GM12878 (cell line): ENCODE measurements around the gene NME8. TPM values are rescaled to one million over a fixed set of nuclear protein-coding genes. Genes with fewer than 3 reads are reported as not detected.

Experiments
- BCL11A ChIP-seq: IDR thresholded peaks from 2 replicates; pipeline ENCODE4 v1.6.1; 2011; ENCODE audit warnings: low read depth, low read length
- CHD2 ChIP-seq: IDR thresholded peaks from 2 replicates; pipeline ENCODE4 v1.6.1; 2011; ENCODE audit warnings: low read depth, low read length, improper control_type of control experiment, borderline replicate concordance
- IRF4 ChIP-seq: IDR thresholded peaks from 2 replicates; pipeline ENCODE4 v1.6.1; 2011; ENCODE audit warnings: low read depth, low read length
- KLF5 ChIP-seq: fragments of 450-650 bp; IDR thresholded peaks from 2 replicates; pipeline ENCODE4 v1.6.1; 2014; ENCODE audit warnings: mild to moderate bottlenecking; ENCODE audit not compliant: partially characterized antibody
- NBN ChIP-seq: fragments of 450-650 bp; IDR thresholded peaks from 2 replicates; pipeline ENCODE4 v1.6.1; 2016
- NFXL1 ChIP-seq: fragments of 450-650 bp; IDR thresholded peaks from 2 replicates; pipeline ENCODE4 v1.6.1; 2017; ENCODE audit warnings: antibody characterized with exemption, mild to moderate bottlenecking, borderline replicate concordance
- NFYB ChIP-seq: IDR thresholded peaks from 2 replicates; pipeline ENCODE4 v1.6.1; 2011; ENCODE audit warnings: low read depth, mild to moderate bottlenecking, low read length, improper control_type of control experiment, moderate library complexity; ENCODE audit not compliant: insufficient read depth
- RAD51 ChIP-seq: fragments of 450-650 bp; IDR thresholded peaks from 2 replicates; pipeline ENCODE4 v1.6.1; 2016; ENCODE audit warnings: moderate library complexity, mild to moderate bottlenecking, inconsistent platforms
- STAT3 ChIP-seq: IDR thresholded peaks from 2 replicates; pipeline ENCODE4 v1.6.1; 2011; ENCODE audit warnings: low read depth, low read length, improper control_type of control experiment
- polyA plus RNA-seq, 11 experiments: library from polyadenylated mRNA; depleted of rRNA in 4 of 11; unstranded in 6 of 11; stranded (reverse) in 5 of 11; fragments of >200 nt; fragmentation: Nextera tagmentation in 4 of 11; fragmentation: Illumina TruSeq in 1 of 11; extraction: Ambion mirVana in 4 of 11; extraction: Trizol in 1 of 11; gene quantifications; 1 replicate in 1 of 11; 2 replicates in 10 of 11; pipeline versions ENCODE4 v1.2.1 to v1.2.3, GENCODE V29; 2011 to 2016; ENCODE audit warnings: inconsistent platforms in 2 of 11, missing spikeins in 2 of 11, low read depth in 1 of 11
- total RNA-seq, 4 experiments: library from RNA; depleted of rRNA in 3 of 4; stranded (reverse); fragments of >200 nt in 3 of 4; fragmentation: Illumina TruSeq in 1 of 4; extraction: Trizol in 1 of 4; gene quantifications; 2 replicates each; pipeline versions ENCODE4 v1.2.1 to v1.2.3, GENCODE V29; 2013 to 2021
- TF ChIP-seq, protein P1 (sequence below): fragments of 450-650 bp; formaldehyde crosslinking; IDR thresholded peaks from 2 replicates; pipeline ENCODE4 v1.4.0; 2020; ENCODE audit warnings: mild to moderate bottlenecking, moderate library complexity
- TF ChIP-seq, protein P2 (sequence below): fragments of 450-650 bp; IDR thresholded peaks from 2 replicates; pipeline ENCODE4 v1.6.1; 2017; ENCODE audit warnings: mild to moderate bottlenecking, moderate library complexity
- TF ChIP-seq, protein P3 (sequence below): IDR thresholded peaks from 2 replicates; pipeline ENCODE4 v1.6.1; 2012; ENCODE audit warnings: mild to moderate bottlenecking, low read depth, low read length

NME8 gene
- total and polyA plus RNA-seq, 10 of the 15 experiments (the other 5 are each of a cell fraction or from before 2014, with no cell fraction given), result 0.03 to 3.5 (median 0.52) TPM; not detected in 2

DNA sequence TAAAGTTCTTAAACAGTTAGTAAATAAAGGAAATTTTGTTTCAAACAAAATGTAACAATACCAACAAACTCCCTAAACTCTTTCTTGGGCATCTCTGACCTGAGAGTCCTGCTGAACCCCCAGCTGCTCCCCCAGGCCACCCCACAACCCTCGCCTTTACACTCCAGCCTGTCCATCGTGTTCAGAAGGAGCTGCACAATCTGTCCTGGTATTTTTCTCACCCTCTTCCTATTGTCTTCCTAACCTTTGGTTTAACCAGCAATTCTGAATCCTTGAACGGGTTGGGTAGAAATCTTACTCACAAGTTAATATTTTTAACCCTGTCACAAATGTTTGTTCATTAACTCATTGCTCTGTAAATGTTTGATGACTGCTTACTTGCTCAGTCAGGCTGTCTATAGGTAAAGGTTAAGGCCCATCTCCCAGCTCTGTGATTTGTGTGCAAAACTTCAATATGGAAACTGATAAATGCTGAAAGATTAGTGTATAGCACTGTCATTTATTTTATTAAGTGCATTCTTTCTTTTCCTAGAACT is 51.4 kb downstream of the NME8 start (continued):
- TF ChIP-seq, protein P1, sequence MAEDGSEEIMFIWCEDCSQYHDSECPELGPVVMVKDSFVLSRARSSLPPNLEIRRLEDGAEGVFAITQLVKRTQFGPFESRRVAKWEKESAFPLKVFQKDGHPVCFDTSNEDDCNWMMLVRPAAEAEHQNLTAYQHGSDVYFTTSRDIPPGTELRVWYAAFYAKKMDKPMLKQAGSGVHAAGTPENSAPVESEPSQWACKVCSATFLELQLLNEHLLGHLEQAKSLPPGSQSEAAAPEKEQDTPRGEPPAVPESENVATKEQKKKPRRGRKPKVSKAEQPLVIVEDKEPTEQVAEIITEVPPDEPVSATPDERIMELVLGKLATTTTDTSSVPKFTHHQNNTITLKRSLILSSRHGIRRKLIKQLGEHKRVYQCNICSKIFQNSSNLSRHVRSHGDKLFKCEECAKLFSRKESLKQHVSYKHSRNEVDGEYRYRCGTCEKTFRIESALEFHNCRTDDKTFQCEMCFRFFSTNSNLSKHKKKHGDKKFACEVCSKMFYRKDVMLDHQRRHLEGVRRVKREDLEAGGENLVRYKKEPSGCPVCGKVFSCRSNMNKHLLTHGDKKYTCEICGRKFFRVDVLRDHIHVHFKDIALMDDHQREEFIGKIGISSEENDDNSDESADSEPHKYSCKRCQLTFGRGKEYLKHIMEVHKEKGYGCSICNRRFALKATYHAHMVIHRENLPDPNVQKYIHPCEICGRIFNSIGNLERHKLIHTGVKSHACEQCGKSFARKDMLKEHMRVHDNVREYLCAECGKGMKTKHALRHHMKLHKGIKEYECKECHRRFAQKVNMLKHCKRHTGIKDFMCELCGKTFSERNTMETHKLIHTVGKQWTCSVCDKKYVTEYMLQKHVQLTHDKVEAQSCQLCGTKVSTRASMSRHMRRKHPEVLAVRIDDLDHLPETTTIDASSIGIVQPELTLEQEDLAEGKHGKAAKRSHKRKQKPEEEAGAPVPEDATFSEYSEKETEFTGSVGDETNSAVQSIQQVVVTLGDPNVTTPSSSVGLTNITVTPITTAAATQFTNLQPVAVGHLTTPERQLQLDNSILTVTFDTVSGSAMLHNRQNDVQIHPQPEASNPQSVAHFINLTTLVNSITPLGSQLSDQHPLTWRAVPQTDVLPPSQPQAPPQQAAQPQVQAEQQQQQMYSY, result no peak
- TF ChIP-seq NFXL1 (no peak), RAD51 (no peak), IRF4 (no peak), NBN (no peak), KLF5 (no peak), CHD2 (no peak), STAT3 (no peak), BCL11A (no peak), NFYB (no peak)
- TF ChIP-seq, protein P2, sequence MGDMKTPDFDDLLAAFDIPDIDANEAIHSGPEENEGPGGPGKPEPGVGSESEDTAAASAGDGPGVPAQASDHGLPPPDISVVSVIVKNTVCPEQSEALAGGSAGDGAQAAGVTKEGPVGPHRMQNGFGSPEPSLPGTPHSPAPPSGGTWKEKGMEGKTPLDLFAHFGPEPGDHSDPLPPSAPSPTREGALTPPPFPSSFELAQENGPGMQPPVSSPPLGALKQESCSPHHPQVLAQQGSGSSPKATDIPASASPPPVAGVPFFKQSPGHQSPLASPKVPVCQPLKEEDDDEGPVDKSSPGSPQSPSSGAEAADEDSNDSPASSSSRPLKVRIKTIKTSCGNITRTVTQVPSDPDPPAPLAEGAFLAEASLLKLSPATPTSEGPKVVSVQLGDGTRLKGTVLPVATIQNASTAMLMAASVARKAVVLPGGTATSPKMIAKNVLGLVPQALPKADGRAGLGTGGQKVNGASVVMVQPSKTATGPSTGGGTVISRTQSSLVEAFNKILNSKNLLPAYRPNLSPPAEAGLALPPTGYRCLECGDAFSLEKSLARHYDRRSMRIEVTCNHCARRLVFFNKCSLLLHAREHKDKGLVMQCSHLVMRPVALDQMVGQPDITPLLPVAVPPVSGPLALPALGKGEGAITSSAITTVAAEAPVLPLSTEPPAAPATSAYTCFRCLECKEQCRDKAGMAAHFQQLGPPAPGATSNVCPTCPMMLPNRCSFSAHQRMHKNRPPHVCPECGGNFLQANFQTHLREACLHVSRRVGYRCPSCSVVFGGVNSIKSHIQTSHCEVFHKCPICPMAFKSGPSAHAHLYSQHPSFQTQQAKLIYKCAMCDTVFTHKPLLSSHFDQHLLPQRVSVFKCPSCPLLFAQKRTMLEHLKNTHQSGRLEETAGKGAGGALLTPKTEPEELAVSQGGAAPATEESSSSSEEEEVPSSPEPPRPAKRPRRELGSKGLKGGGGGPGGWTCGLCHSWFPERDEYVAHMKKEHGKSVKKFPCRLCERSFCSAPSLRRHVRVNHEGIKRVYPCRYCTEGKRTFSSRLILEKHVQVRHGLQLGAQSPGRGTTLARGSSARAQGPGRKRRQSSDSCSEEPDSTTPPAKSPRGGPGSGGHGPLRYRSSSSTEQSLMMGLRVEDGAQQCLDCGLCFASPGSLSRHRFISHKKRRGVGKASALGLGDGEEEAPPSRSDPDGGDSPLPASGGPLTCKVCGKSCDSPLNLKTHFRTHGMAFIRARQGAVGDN, result no peak
- TF ChIP-seq, protein P3, sequence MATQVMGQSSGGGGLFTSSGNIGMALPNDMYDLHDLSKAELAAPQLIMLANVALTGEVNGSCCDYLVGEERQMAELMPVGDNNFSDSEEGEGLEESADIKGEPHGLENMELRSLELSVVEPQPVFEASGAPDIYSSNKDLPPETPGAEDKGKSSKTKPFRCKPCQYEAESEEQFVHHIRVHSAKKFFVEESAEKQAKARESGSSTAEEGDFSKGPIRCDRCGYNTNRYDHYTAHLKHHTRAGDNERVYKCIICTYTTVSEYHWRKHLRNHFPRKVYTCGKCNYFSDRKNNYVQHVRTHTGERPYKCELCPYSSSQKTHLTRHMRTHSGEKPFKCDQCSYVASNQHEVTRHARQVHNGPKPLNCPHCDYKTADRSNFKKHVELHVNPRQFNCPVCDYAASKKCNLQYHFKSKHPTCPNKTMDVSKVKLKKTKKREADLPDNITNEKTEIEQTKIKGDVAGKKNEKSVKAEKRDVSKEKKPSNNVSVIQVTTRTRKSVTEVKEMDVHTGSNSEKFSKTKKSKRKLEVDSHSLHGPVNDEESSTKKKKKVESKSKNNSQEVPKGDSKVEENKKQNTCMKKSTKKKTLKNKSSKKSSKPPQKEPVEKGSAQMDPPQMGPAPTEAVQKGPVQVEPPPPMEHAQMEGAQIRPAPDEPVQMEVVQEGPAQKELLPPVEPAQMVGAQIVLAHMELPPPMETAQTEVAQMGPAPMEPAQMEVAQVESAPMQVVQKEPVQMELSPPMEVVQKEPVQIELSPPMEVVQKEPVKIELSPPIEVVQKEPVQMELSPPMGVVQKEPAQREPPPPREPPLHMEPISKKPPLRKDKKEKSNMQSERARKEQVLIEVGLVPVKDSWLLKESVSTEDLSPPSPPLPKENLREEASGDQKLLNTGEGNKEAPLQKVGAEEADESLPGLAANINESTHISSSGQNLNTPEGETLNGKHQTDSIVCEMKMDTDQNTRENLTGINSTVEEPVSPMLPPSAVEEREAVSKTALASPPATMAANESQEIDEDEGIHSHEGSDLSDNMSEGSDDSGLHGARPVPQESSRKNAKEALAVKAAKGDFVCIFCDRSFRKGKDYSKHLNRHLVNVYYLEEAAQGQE, result no peak
